CD1c-positive myeloid dendritic cell (primary cell): ENCODE data around the gene C19orf33.
"Not testable (repeated sequence)": the region's sequence is repeated elsewhere in the genome, so short reads cannot be mapped to it uniquely, and the experiment has no call there.

Source experiments
- DNase-seq: peaks from one replicate; pipeline ENCODE4 v3.0.0-alpha.2; 2016; ENCODE audit errors: extremely low spot score

The C19orf33 gene

DNA sequence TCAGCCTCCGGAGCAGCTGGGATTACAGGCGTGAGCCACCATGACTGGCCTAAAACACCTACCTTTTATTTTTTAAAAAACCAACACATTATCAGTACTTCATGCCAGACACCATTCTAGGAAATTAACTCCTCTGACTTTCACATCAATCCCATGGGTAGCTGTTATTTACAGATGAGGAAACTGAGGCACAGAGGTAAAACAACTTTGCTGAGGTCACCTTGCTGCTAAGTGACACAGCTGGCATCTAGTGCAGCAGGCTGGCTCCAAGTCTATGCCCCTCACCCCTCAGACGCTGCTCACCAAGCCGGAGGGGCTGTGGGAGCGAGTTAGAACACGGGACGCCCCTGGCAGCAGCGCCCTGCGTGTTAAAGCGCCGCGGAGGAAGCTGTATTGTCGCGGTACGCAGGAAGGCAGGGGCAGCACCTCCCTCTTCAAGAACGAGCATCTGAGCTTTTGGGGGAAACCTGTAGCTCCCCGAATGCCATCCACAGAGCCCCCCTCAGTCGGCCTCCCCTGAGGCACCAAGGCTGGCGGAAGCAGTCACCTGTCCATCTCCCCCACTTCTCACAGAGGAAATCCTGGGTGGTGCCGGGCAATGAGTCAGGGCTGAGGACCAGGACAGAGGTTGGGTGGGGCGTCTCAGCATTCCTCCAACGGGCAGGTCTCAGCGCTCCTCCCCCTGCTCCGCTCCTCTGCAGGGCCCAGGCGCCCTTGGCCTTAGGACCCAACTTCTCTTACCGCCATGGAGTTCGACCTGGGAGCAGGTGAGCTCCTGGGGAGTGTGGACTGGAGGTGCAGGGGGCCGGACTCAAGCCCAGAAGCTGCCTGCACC is at the start of gene C19orf33:
Gene C19orf33, plus strand, starts transcription at position 735 of the 835 bp plus-strand sequence. Its CDS starts 11 bp downstream, at position 746.
- DNase-seq, result no peak

GRCh38 chr19:38255383-38256014 is 48.6 kb upstream of the C19orf33 start:
- DNase-seq, result peak; percentile 40

DNA sequence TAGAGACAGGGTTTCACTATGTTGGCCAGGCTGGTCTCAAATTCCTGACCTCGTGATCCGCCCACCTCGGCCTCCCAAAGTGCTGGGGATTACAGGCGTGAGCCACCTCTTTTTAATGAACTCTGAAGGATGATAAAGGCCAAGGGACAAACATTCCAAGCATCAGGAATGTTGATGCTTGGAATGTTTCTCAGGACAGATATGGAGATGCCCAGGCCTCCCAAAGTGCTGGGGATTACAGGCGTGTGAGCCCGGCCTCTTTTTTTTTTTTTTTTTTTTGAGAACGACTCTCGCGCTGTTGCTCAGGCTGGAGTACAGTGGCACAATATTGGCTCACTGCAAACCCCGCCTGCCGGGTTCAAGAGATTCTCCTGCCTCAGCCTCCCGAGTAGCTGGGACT is 42.1 kb upstream of the C19orf33 start:
- not testable (repeated sequence) for DNase-seq

GRCh38 chr19:38262585-38263268 is 41.3 kb upstream of the C19orf33 start:
- no peak for DNase-seq

GRCh38 chr19:38263689-38264485 is 40.2 kb upstream of the C19orf33 start:
- peak; percentile 97 for DNase-seq

GRCh38 chr19:38264486-38265212 is 39.4 kb upstream of the C19orf33 start, which contains the start of gene SPINT2:
Gene SPINT2 (plus strand): TSS chr19:38264573. CDS start chr19:38264893, 320 bp downstream.
- peak; percentile 44 for DNase-seq

GRCh38 chr19:38265213-38265861 is 38.7 kb upstream of the C19orf33 start:
- DNase-seq, result peak; percentile 61

DNA sequence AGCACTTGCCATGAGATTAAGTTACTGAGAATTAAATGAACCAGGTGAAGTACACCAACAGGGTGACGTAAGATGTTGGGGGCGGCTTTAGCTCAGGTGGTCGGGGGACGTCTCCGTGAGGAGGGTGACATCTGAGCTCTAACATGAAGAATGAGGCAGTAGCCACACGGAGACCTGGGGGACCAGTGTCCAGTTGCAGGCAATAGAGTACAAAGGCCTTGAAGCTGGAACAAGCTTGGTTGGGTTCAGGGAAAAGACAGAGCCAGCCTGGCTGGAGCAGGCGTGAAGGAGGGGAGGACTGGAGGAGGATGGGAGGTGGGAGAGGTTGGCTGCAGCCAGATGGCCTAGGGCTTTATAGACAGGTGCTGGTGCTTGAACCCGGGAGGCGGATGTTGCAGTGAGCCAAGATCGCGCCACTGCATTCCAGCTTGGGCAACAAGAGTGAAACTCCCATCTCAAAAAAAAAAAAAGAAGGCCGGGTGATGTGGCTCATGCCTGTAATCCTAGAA is 38.1 kb upstream of the C19orf33 start:
- no peak for DNase-seq

- DNase-seq, result peak; percentile 34
Measured at GRCh38 chr19:38266981-38267597, 37.0 kb upstream of the C19orf33 start.

DNA sequence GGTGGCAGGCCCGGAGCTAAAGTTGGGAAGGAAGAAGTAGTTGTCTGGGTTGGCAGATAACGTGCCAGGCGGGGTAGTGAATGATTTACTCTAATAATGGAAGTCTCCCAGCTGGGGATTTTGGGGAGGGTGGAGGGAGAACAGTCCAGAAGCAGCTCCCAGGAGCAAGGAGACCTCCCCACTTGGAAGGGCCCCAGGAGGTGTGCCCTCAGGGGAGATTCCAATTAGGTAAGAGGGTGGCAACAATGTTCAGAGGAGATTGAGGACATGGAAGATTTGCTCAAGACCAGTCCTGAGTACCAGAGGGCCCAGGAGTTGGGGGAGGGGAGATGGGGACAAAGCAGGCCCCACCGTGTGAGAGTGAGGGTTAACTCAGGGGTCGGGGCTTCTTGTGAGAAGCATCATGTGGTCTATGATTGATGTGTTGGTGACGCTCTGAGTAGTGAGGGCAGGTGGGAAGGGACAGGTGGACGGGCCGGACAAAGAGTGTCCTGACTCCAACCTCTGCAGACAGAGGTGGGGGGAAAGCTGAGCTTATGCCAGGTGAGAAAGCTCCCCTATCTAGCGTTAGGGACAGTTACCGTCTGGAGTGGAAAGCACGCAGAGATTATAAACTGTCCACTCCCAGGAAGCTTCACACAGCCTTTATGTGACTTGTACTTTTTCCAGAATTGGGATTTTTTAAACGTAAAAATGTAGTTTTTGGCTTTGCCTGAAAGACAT is 36.1 kb upstream of the C19orf33 start:
- DNase-seq, result no peak

DNA sequence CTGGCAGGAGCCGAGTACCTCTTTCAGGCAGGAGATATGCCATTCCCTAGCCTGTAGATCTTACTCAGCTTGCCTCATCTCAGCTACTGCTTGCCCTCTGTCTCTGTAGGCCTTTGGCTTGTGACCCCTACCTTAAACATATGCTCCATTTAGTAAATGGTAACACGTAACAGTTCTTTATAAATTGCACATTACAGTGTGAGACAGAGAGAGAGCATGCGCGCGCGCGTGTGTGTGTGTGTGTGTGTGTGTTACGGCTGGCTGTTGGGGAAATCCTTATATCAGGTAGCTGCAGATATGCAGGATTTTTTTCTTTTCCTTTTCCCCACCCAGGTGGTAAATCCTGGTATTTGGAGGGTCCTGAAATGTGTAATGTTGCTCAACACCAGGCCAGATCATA is 35.5 kb upstream of the C19orf33 start:
- DNase-seq, result no peak

DNA sequence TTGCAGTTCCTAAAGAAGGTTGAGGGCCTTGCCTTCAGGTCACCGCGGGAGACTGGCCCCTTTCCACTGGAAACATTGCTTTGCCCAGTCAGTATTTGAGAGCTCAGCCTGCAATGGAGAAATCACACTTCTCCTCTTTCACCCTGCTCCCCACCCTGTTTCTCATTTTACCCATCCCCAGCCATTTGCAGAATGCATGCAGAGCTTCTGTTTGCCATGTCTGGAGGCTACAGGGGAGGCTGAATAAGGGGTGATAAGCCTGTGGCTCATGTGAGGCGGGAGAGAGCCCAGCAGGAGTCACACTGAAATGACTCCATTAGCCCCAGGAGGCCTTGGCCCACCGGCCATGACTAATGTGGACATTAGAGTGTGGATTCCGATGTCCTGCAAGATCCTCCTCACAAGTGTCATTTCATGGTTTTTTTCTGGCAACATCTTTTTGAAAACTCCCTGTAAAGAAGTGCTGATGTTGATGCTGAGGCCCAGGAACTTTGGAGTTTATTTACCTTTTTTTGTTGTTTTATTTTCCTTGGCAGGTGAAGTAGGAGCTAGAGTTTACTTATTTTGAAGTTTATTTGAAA is 33.4 kb upstream of the C19orf33 start:
- DNase-seq, result no peak

- no peak for DNase-seq
Measured at GRCh38 chr19:38273499-38273898, 30.6 kb upstream of the C19orf33 start.

DNA sequence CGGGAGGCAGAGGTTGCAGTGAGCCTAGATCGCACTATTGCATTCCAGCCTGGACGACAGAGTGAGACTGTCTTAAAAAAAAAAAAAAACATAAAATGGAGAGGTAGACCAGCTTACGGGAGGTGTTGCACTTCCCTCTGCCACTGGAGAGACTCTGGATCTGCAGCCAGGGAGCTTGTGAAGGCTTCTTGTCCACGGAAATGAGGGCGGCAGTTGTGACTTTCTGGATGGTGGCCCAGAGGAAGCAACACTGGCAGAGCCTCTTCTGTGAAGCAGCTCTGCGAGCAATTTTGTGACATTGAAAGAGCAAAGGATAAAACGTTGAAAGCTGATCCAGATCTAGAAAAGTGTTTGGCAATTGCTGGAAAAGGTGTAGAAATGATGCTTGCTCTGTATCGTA is 29.3 kb upstream of the C19orf33 start:
- DNase-seq, result no peak

- no peak for DNase-seq
Measured at GRCh38 chr19:38276942-38277517, 27.0 kb upstream of the C19orf33 start.

DNA sequence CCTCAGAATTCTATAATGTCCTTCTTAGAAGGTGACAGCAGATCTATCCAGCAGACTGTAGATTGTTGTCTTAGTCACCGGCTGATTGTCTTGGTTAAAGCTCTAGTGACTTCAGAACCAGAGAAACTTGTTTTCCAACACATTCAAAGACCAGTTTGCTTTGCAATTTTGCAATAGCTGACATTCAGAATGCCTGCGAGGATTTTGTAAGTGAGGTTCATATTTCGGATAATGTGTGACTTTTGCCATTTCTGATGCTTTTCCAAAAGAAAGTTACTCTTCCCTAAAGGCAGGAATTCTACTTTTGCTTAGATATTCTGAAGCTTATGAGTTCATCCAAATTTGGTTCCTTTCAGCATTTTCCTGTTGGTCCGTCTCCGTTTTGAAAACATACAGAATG is 26.5 kb upstream of the C19orf33 start:
- no peak for DNase-seq

GRCh38 chr19:38277969-38278680 is 25.9 kb upstream of the C19orf33 start:
- no peak for DNase-seq

DNA sequence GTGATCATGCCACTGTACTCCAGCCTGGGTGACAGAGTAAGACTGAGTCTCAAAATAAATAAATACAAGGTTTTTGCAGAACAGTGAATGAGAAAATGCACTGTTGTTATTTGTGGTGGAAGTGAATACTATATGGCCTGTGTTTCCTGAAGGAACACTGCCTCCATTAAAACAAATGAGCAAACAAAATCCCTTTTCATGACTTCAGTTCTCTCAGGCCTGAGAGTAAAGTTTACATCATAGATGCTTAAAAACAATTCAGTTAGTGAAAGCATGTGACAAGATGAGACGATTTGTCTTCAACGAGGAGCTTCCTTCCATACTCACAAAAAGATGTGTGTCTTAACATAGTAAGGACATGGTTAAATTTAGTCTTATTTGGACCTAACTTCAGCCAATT is 25.3 kb upstream of the C19orf33 start:
- DNase-seq, result no peak
